ENCODE data around the gene TMEM120B.
"Not testable (repeated sequence)": the region's sequence is repeated elsewhere in the genome, so short reads cannot be mapped to it uniquely, and the experiment has no call there.

The TMEM120B gene

GRCh38 chr12:121712461-121713256, at the start of gene TMEM120B:
TMEM120B (plus strand) TSS chr12:121712752; CDS start chr12:121712896, 144 bp downstream.
- peak; percentile 69 to 70 for DNase-seq (ENCODE audit: low read depth in 2 of 2)

- no peak for DNase-seq (ENCODE audit: low read depth in 2 of 2)
These were observed 49.0 kb upstream of the TMEM120B start for GRCh38 chr12:121663610-121663929.

- not testable (repeated sequence) for DNase-seq (ENCODE audit: low read depth in 2 of 2)
These were observed 45.7 kb upstream of the TMEM120B start for GRCh38 chr12:121666829-121667228.

GRCh38 chr12:121668750-121669520, 43.6 kb upstream of the TMEM120B start:
- peak; percentile 25 to 43 for DNase-seq (ENCODE audit: low read depth in 2 of 2)

GRCh38 chr12:121669521-121669900, 43.0 kb upstream of the TMEM120B start, which contains the start of gene MORN3:
MORN3 (minus strand) TSS chr12:121669654; CDS start chr12:121669483, 171 bp downstream.
- no peak for DNase-seq (ENCODE audit: low read depth in 2 of 2)

GRCh38 chr12:121673013-121673511, 39.5 kb upstream of the TMEM120B start:
- no peak for DNase-seq (ENCODE audit: low read depth in 2 of 2)

GRCh38 chr12:121676190-121676589, 36.4 kb upstream of the TMEM120B start:
- DNase-seq (ENCODE audit: low read depth in 2 of 2), result no peak

- no peak for DNase-seq (ENCODE audit: low read depth in 2 of 2)
These were observed 34.2 kb upstream of the TMEM120B start for GRCh38 chr12:121678305-121678704.

- DNase-seq (ENCODE audit: low read depth in 2 of 2), result no peak
These were observed 33.7 kb upstream of the TMEM120B start for GRCh38 chr12:121678716-121679300.

- DNase-seq (ENCODE audit: low read depth in 2 of 2), result not testable (repeated sequence)
These were observed 32.8 kb upstream of the TMEM120B start for GRCh38 chr12:121679661-121680197.

- no peak for DNase-seq (ENCODE audit: low read depth in 2 of 2)
These were observed 23.6 kb upstream of the TMEM120B start for GRCh38 chr12:121688966-121689365.

GRCh38 chr12:121689430-121689829, 23.1 kb upstream of the TMEM120B start:
- no peak for DNase-seq (ENCODE audit: low read depth in 2 of 2)

GRCh38 chr12:121692744-121693143, 19.8 kb upstream of the TMEM120B start:
- DNase-seq (ENCODE audit: low read depth in 2 of 2), result not testable (repeated sequence)

GRCh38 chr12:121693155-121693687, 19.3 kb upstream of the TMEM120B start:
- DNase-seq (ENCODE audit: low read depth in 2 of 2), result no peak

- DNase-seq (ENCODE audit: low read depth in 2 of 2), result no peak
These were observed 15.4 kb upstream of the TMEM120B start for GRCh38 chr12:121697093-121697698.

- not testable (repeated sequence) for DNase-seq (ENCODE audit: low read depth in 2 of 2)
These were observed 14.7 kb upstream of the TMEM120B start for GRCh38 chr12:121697861-121698260.

- DNase-seq (ENCODE audit: low read depth in 2 of 2), result no peak
These were observed 10.8 kb upstream of the TMEM120B start for GRCh38 chr12:121701667-121702277.

- DNase-seq (ENCODE audit: low read depth in 2 of 2), result no peak
These were observed 9.6 kb upstream of the TMEM120B start for GRCh38 chr12:121702944-121703343.

GRCh38 chr12:121705514-121705913, 7.0 kb upstream of the TMEM120B start:
- DNase-seq (ENCODE audit: low read depth in 2 of 2), result no peak

GRCh38 chr12:121708313-121709063, 4.1 kb upstream of the TMEM120B start:
- DNase-seq (ENCODE audit: low read depth in 2 of 2), result no peak
